Astrocyte of the spinal cord (primary cell): ENCODE data around the gene ENTPD1.
A peak's percentile ranks its signal among the peaks of the same experiment; 100 is the strongest.

ENCODE experiments used
- DNase-seq: peaks from one replicate; pipeline ENCODE4 v3.0.0; 2011; ENCODE audit warnings: low read depth, low spot score
- H3K4me3 ChIP-seq: 2 replicates; pipeline ENCODE4 v1.5.1; 2011; ENCODE audit warnings: low read depth, mild to moderate bottlenecking, low read length, moderate library complexity
- in situ Hi-C: cut with HindIII; loops from 2 replicates; pipeline ENCODE4 v1.10.0; 2017; ENCODE audit warnings: low sequenced_read_pairs
- TF ChIP-seq, protein P1 (sequence below): IDR thresholded peaks from 2 replicates; pipeline ENCODE4 v1.5.1; 2012; ENCODE audit warnings: low read depth, mild to moderate bottlenecking, low read length, inconsistent platforms

ENTPD1 gene

GRCh38 chr10:95809370-95810197, 53.6 kb downstream of the ENTPD1 start:
- TF ChIP-seq, protein P1, sequence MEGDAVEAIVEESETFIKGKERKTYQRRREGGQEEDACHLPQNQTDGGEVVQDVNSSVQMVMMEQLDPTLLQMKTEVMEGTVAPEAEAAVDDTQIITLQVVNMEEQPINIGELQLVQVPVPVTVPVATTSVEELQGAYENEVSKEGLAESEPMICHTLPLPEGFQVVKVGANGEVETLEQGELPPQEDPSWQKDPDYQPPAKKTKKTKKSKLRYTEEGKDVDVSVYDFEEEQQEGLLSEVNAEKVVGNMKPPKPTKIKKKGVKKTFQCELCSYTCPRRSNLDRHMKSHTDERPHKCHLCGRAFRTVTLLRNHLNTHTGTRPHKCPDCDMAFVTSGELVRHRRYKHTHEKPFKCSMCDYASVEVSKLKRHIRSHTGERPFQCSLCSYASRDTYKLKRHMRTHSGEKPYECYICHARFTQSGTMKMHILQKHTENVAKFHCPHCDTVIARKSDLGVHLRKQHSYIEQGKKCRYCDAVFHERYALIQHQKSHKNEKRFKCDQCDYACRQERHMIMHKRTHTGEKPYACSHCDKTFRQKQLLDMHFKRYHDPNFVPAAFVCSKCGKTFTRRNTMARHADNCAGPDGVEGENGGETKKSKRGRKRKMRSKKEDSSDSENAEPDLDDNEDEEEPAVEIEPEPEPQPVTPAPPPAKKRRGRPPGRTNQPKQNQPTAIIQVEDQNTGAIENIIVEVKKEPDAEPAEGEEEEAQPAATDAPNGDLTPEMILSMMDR, result no peak
- no peak for DNase-seq
- in situ Hi-C loops, result no loop called here
- H3K4me3 ChIP-seq, result no peak overlapping the region

GRCh38 chr10:95810198-95810976, 54.4 kb downstream of the ENTPD1 start:
- DNase-seq, result no peak
- in situ Hi-C loops, result no loop called here
- TF ChIP-seq, protein P1, result no peak
- no peak overlapping the region for H3K4me3 ChIP-seq

DNA sequence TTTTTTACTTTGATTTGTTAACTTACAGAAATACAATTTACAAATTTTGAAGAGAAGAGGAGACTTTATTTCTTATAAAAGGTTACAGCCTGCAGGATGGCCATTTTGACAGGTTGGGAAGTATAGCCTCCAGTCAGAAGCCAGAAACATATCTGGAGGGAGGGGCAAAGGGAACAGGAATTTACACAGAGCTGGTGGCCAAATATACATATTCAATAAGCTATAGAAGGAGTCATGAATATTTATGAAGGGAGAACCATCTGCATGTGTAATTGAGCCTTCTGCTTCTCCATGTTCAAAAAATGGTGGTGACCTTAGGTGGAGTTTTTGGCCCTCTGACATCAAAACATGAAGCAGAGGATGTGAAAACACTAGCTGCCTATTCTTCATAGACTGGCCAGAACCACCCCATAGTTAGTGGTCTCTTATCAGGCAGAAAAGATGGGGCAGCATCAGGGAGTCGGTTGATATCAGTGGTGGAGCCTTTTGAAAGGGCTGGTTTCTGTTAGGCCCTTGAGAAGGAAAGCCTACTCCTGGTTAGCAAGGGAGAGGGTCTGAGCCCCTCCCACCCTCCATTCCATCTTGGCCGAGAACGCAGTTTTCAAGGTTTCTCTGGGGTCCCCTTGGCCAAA, 57.2 kb downstream of the ENTPD1 start:
- TF ChIP-seq, protein P1, result no peak
- in situ Hi-C loops, result no loop called here
- H3K4me3 ChIP-seq, result no peak overlapping the region
- DNase-seq, result no peak

DNA sequence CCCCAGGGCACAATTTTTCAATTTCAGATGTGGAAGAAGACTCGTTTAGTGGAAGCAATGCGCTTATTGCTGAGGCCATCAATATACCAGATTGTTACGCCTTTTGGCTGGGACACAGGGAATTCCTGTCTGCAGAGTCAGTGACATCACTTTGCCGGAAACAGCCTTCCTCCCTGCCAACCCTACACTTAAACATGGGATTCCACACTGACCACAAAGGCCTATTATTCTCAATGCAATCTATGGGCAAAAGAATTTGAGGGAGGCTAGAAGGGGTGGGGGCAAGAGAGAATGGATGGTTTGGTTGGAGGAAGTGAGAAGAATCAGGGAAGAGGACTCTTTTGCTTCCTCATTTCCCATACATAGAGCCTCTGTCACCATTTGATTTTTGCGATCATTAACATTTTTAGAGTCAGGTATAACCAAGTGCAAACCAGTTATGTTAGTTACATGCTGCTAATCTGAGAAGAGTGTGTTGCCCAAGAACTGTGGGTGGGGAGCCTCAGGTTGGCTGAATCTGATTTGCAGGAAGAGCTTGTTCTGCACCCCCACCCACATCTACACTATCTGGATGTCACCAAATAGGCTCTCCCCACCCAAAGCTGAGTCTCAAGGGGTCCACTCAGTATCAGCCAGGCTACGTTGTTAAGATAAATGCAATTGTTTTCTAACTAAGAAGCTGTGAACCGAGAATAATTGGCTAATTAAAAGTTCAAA, 58.2 kb downstream of the ENTPD1 start:
- no peak overlapping the region for H3K4me3 ChIP-seq
- in situ Hi-C loops, result no loop called here
- TF ChIP-seq, protein P1, result no peak
- peak; percentile 87 for DNase-seq

- TF ChIP-seq, protein P1, result no peak
- DNase-seq, result no peak
- in situ Hi-C loops, result no loop called here
Measured at GRCh38 chr10:95815133-95815532, 59.2 kb downstream of the ENTPD1 start.

GRCh38 chr10:95815701-95816240, 59.8 kb downstream of the ENTPD1 start:
- in situ Hi-C loops, result no loop called here
- DNase-seq, result peak; percentile 19
- no peak overlapping the region for H3K4me3 ChIP-seq
- TF ChIP-seq, protein P1, result no peak

More at GRCh38 chr10:95815133-95815532, 59.2 kb downstream of the ENTPD1 start:
- H3K4me3 ChIP-seq, result no peak overlapping the region
